GM12872 (cell line): Measurements from ENCODE around the gene CRYBB3.

ENCODE experiments used
- TF ChIP-seq, protein P1 (sequence below): IDR thresholded peaks from 3 replicates; pipeline ENCODE4 v1.5.1; 2011; ENCODE audit warnings: low read depth, mild to moderate bottlenecking, low read length, moderate library complexity; ENCODE audit not compliant: insufficient read depth

The CRYBB3 gene

DNA sequence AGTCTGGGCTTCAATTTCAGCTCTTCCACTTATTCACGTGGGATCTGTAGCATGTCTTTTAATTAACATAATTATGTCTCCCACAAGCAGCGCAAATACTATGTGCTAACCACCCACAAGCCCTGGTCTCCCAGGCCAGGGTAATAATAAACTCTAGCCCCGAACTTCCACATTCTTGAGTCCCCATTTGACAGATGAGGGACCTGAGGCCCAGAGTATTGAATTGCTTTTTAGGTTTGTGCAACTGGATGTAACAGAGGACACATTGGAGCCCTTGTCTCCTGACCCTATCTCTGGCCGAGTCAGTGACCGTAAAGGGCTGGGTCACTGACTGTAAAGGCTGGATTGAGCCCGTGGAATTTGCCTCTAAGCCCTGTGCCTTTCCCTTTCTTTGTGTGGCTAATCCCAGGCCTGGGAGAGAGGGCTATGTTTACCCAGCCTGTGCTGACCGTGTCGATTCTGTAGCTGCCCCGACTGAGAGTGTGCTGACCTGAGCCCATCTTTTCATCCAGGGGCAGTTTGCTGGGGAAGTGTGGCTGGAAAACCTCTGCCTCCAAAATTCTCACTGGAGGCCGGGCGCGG, 23.7 kb downstream of the CRYBB3 start:
- TF ChIP-seq, protein P1, sequence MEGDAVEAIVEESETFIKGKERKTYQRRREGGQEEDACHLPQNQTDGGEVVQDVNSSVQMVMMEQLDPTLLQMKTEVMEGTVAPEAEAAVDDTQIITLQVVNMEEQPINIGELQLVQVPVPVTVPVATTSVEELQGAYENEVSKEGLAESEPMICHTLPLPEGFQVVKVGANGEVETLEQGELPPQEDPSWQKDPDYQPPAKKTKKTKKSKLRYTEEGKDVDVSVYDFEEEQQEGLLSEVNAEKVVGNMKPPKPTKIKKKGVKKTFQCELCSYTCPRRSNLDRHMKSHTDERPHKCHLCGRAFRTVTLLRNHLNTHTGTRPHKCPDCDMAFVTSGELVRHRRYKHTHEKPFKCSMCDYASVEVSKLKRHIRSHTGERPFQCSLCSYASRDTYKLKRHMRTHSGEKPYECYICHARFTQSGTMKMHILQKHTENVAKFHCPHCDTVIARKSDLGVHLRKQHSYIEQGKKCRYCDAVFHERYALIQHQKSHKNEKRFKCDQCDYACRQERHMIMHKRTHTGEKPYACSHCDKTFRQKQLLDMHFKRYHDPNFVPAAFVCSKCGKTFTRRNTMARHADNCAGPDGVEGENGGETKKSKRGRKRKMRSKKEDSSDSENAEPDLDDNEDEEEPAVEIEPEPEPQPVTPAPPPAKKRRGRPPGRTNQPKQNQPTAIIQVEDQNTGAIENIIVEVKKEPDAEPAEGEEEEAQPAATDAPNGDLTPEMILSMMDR, result no peak

DNA sequence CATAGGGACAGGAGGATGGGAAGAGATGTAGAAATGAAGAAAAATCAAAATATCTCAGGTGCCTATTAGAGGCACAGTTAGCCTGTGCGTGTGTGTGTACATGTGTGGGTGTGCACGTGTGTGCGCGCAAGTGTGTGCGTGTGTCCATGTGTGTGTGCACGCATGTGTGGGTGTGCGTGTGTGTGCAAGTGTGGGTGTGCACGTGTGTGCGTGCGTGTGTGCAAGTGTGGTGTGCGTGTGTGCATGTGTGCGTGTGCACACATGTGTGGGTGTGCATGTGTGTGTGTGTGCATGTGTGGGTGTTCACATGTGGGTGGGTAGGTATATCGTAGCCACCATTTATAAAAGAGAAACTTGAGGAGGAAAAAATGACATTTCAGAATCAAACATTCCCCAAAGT, 29.2 kb downstream of the CRYBB3 start:
- TF ChIP-seq, protein P1, result no peak

DNA sequence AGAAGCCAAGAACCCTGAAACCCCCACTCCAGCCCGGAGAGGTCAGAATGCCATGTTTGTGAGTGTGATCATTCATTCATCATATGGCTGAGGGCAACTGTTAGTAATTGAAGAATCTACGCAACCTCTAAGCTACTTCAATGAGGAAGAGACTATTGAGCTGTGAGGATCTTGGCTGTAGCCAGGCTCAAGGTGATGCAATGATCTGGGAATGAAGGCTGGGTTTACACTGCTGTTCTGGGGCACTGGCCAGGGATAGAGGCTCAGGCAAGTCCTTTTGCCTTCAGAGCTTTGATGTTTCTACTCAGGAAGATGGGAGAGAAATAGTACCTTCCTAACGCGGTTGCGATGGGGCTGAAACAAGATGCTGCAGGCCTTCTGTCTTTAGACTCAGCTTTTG, 32.6 kb downstream of the CRYBB3 start:
- TF ChIP-seq, protein P1, result no peak

DNA sequence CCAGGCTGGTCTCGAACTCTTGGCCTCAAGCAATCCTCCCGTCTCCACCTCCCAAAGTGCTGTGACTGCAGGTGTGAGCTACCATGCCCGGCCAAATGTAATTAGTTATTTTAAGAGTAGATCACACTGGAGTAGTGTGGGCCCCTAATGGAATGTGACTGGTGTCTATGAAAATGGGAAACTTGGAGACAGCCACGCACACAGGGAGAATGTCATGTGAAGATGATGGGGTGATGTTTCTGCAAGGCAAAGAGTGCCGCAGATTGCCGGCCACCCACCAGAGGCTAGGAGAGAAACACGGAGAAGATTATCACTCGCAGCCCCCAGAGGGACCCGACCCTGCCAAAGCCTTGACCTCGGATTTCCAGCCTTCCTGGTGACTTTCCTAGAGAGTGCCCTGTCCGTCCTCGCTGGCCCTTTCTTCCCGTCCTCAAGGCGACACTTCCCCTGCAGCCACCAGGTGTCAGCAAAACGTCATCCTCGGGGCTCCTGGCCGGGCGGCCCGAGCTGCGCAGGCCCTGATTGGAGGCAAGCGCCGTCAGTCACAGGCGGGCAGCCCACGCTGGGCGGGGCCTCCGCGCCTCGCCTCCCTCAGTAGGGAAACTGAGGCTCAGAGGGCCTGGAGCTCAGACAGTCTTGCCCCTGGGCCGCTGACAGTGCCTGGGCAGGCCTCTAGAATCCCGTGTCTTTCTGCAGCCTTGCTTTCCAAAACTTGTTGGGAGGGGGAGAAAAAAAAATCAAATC, 36.1 kb downstream of the CRYBB3 start:
- TF ChIP-seq, protein P1, result peak; percentile 75

DNA sequence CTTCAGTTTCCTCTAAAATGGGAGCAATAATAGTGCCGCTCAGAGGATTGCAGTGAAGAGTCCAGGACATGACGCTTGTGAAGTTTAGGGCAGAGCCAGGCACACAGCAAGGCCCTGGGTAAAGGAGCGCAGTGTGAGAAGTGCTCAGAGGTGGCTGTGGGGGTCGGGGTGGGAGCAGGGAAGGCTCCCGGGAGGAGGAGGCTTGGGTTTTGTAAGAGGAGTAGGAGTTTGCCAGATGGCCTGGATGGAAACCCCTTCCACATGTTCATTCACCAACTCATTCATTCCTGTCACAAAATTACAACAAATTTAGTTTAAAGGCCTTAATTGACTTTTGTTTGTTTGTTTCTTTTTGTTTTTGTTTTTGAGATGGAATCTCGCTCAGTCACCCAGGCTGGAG, 36.8 kb downstream of the CRYBB3 start:
- TF ChIP-seq, protein P1, result no peak

DNA sequence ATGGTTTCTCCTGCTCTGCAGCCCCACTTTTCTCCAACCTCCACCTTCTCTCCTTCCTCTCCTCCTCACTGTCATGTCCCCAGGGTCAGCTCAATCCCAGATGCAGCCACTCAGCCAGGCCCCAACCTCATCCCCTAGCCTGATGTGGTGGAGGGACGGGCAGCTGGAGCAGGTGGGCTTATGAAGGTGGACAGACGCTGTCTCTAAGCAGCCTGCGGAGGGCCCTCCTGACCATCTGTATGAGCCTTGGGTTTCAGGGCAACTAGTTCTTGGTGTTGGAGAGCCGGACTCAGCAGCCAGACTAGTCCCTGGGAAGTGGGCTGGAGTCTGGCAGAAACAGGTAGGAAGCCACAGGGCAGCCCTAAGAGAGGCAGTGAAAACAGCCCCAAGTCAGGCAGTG, 37.8 kb downstream of the CRYBB3 start:
- TF ChIP-seq, protein P1, result no peak
